ENCODE results near the gene RBMS3. TPM values are rescaled to one million over a fixed set of nuclear protein-coding genes. Genes with fewer than 3 reads are reported as not detected.
"Not testable (repeated sequence)": the region's sequence is repeated elsewhere in the genome, so short reads cannot be mapped to it uniquely, and the experiment has no call there.

RBMS3 gene
- polyA plus RNA-seq, 4 donors, result 13.0 to 43.1 (median 15.7) TPM

DNA sequence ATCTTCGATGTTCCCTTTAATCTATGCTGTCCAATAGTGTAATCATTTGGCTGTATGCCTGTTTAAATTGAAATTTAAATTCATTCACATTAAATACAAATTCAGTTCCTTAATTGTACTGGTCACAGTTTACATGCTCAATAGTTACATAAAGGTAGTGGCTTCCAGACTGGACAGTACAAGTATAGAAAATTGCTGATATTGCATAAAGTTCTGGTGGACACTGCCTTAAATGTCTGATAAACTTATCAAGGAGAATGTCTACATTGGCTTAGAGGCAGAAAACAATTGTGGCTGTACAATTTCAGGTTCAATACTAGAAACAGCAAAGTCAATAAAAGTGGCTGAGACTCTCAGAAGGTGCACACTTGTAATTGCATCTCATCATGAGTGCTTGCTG lies 365.2 kb downstream of the RBMS3 start:
- DNase-seq (ENCODE audit: low read depth in 4 of 4, low spot score in 3 of 4), result no peak

DNA sequence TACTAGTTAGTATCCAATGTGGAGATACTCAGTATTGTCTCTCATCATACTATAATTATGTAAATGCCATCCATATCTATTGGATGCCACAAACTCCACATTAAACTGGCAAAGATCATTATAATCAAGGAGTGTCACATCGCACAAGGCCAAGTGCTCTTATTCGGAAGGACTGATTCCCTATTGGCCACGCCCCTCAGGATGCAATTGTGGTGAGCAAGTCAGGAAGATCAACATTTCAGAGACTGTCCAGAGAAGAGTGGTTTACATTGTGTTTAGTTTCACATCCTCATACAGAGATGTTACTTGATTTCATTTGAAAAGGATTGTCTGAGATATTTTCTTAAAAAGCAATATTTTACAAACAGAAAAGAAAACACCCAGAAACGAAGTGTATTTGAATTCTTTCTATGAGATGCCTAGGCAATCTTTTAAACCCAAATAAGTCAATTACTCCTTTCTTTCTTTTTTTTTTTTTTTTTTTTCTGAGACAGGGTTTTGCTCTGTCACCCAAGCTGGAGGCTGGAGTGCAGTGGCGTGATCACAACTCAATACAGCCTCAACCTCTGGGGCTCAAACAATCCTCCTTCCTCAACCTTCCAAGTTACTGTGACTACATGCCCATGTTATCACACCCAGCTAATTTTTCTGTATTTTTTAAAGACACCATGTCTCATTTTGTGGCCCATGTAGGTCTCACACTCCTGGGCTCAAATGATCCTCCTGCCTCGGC lies 369.1 kb downstream of the RBMS3 start:
- no peak for DNase-seq (ENCODE audit: low read depth in 4 of 4, low spot score in 3 of 4)

DNA sequence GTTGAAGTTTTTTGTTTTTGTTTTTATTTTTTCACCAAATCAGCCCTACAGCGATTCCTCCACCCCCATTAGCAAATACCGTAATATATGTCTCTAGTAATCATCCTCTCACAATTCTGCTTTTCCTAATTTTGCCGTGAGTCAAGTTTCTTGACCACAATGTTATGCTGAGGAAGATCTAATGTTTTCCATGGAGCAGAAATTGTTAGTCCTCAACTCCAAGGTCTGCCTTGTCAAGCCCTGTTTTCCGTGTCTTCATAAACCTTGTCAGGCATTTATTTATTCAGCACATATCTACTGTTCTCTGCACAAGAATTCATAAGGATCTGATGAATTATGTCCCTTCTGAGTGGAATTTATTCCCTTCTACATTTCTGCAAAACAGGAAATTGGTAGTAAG lies 372.8 kb downstream of the RBMS3 start:
- DNase-seq (ENCODE audit: low read depth in 4 of 4, low spot score in 3 of 4), result no peak

DNA sequence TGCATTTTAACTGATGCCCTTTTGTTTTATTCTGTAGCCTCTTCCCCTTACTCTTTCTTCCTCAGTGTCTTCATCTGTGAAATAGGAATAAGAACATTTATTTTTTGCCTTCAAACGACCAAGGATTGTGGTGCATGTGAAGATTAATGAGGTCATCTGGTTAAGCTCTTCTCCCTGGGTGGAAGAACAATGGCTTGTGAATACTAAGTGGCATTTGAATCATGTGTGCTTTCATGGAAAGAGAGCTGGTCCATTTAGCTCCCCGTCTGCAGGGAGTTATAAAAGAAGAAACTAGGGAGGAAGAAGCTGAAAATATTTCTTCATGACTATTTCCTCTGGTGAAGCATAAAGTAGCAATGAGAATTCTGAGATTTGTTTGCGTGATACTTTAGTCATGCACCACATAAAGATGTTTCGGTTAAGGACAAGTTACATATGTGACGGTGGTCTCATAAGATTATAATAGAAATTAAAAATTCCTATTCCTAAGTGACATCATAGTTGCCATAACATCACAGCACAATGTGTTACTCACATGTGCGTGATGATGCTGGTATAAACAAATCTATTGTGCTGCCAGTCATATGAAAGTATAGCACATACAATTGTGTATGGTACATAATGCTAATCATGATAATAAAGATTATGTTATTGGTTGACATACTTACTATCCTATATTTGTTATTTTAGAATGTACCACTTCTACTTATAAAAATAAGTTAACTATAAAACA lies 374.3 kb downstream of the RBMS3 start:
- no peak for DNase-seq (ENCODE audit: low read depth in 4 of 4, low spot score in 3 of 4)

DNA sequence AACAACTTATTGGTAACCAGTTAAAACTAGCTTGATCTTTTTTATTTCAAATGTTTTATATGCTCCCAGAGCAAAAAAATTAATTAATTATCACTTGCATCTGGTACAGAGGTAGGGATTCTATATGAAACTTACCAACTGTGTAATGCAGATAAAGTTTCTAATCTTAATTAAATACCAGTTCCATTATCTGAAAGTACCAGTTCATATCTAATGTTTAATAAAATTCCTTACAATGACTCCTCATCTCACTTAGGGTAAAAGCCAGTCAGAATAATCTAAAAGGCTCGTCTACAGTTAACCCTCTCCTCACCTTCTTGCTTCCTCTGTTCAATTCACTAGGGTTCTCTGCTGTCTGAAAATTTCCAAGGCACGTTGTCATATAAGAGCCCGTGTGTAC lies 384.8 kb downstream of the RBMS3 start:
- no peak for DNase-seq (ENCODE audit: low read depth in 4 of 4, low spot score in 3 of 4)

DNA sequence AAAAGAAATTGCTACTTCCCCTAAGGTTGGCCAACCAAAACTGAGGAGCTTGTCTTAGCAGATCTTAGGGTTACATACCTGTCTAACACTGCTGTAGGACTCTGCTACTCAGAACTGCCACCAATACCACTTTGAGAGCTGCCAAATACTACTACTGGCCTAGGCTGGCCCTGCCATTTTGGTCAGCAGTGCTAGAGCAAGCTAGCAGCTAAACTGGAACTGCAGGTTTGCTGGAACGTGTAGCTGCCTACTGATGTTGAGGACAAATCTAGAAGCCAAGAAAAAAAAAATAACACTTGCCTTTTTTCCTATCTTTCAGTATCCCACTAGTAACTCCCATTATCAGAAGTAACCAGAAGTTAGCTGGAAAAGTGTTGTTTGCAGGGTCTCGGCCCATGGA lies 387.4 kb downstream of the RBMS3 start:
- no peak for DNase-seq (ENCODE audit: low read depth in 4 of 4, low spot score in 3 of 4)

DNA sequence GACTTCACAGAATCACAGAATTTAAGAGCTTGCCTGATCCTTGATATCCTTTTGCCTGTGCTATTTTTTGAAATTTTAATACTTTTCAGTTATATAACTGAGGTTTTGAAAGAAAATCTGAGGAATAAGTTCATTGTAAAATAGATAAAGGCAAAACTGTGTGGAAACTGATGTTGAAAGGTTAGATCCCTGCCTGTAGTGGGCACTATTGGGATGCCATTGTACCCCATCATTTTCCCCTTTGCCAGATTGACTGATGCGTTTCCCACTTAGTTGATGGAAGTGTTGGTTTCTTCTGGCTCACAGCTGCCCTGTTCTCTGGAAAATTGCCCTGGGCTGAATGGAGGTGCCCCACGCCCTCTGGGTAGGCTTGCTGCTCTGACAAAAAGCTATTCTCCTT lies 387.9 kb downstream of the RBMS3 start:
- no peak for DNase-seq (ENCODE audit: low read depth in 4 of 4, low spot score in 3 of 4)

DNA sequence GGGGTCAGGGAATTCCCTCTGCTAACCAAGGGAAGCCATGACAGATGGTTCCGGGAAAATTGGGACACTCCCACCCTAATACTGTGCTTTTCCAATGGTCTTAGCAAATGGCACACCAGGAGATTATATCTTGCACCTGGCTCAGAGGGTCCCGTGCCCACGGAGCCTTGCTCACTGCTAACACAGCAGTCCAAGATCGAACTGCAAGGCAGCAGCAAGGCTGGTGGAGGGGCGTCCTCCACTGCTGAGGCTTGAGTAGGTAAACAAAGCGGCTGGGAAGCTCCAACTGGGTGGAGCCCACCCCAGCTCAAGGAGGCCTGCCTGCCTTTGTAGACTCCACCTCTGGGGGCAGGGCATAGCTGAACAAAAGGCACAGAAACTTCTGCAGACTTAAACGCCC lies 389.6 kb downstream of the RBMS3 start:
- not testable (repeated sequence) for DNase-seq (ENCODE audit: low read depth in 4 of 4, low spot score in 3 of 4)

DNA sequence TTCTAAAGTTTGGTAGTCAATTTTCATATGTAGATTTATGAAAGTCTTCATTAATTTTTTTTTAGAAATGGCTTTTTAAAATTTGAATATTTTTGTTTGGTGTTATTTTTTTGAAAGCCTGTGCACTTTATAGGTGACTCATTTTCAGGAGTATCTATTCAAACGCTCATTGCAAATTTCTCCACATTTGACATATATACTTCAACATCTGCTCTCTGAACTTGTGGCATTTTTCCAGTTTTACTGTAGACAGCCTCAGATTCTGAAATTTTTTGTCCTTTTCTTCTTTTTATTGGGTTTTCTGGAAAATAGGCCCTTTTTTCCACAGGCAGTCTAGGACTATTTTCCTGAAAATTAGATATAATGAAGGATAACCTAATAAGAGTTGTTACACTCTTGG lies 396.6 kb downstream of the RBMS3 start:
- no peak for DNase-seq (ENCODE audit: low read depth in 4 of 4, low spot score in 3 of 4)

DNA sequence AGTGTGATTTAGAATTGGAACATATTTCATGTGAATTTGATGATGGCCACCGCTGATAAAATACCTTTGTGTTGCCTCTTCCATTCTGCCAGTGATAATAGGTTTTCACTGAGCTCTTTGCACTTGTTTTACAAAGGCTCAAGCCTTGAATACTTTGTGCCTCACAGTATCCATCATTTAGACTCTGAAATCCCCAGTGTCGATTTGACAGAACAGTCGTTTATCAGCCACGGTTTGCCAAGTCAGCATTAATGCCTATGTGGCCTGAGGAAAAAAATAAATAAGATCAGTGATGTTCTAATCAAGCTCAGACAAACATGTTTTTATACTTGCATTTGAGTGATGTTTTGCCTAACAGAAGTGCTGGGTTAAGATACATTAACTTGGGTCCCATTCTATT lies 399.1 kb downstream of the RBMS3 start:
- no peak for DNase-seq (ENCODE audit: low read depth in 4 of 4, low spot score in 3 of 4)

DNA sequence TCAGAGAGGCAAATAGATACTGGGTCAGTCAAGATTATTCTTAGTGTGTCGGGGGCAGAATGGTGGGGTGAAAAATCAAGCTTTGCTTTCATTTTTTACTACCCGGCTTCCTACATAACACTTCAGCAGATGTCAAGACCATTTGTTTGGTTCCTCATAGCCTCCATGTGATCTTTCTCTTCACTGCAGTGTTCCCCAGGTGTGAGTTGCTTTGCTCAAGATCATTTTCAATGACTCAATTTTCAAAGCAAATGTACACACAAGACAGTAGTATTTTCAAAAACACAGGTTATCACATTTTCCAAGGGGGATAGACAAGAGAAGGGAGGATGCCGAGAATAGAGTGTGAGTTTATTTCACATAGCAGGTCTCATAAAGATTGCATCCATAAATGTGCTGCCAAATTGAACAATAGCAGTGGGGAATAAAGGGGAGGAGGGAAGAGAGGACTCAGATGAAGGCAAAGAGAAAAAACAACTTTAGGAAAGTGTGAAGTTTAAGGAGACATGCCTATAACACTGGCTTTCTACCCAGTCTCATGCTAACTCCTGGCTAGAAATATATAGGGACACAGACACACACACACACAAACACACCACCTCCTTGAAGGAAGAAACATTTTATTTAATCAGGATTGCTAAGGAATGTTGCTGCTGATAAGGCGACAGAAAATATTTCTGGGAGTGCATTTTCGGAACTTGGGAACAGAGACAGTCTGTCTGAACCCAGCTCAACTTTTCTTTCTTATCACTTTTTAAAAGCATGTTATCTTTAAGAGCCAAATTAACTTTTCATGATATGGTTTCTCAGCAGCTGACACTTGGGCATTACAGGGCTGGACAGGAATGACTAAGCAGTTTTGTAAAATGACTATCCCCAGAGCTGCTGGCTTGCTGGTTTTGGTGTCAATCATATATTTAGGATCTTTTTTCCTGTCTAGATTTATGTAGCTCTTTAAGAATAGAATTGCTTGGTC lies 402.4 kb downstream of the RBMS3 start:
- DNase-seq (ENCODE audit: low read depth in 4 of 4, low spot score in 3 of 4), result no peak

DNA sequence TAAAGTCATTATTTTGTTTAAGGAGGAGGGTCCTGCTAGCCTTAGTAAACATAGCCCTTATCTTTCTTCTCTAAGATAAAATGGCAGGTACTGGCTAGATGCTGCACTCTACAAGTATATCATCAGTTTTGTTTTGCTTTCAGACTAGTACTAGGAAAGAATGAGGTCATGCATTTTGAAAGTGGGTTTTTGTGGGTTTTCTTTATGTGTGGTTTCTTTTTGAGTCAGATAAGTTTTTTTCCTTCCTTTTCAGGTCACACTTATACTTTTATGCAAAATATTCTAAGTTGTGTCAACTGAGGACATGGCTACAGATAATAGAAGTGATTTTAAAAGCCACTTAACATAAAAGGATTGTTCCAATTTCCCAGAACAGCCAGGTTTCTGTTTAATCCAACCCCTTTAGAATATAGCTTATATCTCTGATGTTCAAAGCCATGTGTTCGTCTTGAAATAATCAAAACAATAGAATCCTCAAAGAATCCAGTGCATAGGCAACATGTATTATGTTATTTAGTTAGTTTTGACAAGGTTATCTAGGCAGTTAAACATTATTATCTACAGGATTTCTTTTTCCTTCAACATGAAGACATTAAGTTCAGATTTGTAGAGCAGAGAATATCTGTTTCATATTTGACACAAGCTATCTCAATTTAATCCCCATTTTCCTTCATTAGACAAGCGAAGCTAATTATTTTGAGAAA lies 406.2 kb downstream of the RBMS3 start:
- no peak for DNase-seq (ENCODE audit: low read depth in 4 of 4, low spot score in 3 of 4)

DNA sequence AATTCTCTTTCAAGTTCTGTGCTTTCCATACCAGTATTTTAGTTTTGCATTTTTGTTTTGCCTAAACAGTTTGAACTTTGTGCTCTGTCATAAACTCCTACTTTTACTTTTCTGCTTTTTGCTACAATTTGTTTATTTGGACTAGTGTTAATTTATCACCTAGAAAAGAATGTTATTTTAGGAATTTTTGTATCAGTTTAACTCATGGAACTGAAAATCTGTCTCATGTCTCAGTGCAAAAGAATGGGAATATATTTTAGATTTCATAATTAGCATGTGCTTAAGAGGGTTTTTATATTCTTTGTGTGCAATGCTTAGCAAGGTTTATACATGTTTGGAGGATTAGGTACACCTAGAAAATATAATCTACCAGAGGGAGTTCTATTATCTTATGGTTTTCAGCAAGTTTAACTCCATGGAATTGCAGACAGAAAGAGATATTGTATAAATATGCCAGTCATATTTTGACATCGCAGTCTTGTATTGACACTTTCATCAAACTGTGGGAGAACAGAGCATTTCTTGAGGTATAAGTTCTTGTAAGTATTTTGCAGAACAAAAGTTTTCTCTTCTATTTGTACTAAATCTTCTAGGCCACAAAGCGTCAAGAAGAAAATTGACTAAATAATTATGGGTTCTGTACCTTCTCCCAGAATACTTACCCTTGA lies 409.9 kb downstream of the RBMS3 start:
- no peak for DNase-seq (ENCODE audit: low read depth in 4 of 4, low spot score in 3 of 4)

DNA sequence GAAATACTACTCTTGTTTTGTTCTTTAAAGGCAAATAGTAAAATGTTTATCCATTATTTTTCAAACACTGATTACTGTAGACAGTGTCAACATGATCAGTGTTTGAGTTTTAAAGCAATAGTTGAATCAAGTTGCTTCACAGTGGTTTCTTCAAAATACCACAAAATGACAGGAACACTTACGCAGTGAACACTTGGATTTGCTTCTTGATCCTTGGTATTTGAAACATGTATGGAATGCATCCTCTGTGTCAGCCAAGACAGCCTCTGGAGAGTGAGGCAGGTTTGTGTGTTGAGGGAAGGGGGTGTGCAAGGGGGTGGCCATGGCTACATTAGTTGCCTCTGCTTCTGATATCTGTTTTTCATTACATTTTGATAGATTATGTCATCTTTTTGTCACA lies 413.0 kb downstream of the RBMS3 start:
- DNase-seq (ENCODE audit: low read depth in 4 of 4, low spot score in 3 of 4), result no peak

DNA sequence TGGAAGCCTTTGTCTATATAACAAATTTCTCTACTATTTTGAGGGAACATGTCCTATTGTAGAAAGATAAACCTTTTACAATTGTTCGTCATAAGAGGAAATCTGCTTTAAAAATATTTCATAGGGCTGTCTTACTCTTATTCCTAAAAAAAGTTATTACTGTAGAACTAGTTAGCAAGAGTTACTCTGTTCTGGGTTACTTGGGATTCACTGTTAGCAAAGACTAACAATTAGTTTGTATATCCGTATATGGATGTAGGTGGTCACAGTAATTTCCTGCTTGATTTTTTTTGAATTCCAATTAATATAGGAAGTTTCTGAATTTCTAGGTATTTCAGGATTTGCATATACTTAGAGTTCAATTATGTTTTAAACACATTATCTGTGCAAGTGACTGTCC lies 413.5 kb downstream of the RBMS3 start:
- DNase-seq (ENCODE audit: low read depth in 4 of 4, low spot score in 3 of 4), result no peak

DNA sequence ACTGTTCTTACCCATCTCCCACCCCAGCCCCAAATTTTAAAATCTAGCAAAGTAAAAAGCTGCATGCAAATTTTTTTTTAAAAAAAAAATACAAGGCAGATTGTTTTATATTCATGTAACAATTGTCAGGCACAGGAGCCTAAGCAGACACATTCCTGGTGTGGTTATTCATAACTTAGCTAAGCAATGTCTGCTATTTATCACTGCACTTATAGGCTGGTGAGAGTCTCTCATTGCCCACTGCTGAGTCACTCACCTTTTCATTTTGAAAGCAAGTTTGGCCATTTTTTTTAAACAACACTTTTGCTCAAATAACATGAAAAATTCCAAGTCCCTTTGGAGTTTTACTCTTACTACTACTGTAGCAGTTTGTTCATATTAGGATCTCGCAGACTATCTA lies 413.9 kb downstream of the RBMS3 start:
- DNase-seq (ENCODE audit: low read depth in 4 of 4, low spot score in 3 of 4), result no peak

DNA sequence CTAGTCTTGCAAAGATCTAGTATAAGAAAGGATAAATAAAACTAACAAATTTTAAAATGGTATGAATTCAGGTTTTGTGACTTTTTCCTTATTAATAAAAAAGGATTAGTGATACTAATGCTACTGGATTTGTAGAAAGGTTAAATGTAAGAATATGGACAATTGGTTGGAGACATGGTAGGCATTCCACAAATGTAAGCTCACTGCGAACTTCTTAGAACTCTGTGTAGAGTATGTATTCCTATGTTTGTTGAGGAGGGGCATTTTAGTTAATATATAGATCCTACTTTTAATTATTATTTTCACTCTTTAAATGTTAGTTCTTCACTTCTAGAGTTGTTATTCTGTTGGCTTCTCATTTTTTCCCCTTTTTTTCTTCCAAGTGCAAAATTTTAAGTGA lies 414.3 kb downstream of the RBMS3 start:
- DNase-seq (ENCODE audit: low read depth in 4 of 4, low spot score in 3 of 4), result no peak

DNA sequence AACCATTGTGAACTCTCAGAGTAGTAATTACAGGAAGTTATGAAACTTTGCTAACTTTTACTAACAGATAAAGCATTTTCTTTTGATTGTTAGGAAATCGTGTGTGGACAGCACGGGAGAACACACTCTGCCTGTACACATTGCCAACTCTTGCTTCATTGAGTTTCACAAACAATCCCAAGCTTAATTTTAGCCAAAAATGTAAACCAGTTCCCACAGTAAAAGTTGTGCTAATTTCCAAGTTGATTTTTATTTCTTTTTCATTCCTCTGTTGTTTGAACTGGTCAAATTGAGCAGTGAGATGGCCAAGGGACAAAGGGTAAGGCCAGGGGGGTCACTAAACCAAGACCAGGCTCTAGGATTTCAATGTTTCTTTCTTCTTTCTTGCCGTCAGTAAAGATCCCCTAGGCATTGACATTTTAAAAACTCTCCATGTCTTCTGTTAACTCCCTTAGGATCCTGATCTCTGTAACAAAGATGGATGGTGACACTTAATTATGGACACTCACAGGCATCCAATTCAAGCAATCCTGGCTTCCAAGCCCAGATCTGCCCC lies 414.9 kb downstream of the RBMS3 start:
- no peak for DNase-seq (ENCODE audit: low read depth in 4 of 4, low spot score in 3 of 4)

DNA sequence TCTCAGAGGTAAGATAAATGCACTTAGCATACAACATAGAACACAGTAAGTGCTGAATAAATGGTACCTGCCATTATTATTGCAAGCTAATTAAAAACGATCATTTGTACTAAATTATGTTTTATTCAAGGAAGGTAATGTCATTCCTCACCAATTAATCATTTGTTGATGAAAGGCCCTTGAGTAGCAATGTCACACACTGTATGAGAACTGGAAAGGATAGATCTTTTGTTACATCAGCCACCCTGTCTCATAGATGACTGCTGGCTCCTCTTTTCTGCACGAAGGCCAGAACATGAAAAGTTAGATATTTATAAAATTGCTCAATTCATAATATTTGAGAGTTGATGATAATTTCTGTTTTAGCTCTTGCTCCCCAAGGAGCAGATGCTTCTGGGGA lies 415.4 kb downstream of the RBMS3 start:
- no peak for DNase-seq (ENCODE audit: low read depth in 4 of 4, low spot score in 3 of 4)

DNA sequence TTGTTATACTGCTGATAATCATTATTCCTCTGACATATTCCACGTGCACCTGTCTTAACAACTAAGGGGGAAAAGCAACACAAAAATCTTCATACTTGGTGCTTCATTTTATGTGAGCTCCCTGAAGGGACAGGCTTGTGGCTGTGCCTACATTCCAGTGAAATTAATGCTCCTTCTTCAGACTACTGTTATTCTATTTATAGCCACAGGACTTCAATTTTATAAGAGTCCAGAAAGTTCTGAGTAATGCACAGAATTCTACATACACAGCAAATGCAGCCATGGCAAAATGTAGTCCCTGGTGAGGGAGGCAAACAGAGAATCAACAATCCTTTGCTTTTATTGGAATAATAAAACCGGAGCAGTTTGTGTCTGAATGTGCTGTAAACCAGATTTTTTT lies 417.1 kb downstream of the RBMS3 start:
- no peak for DNase-seq (ENCODE audit: low read depth in 4 of 4, low spot score in 3 of 4)
